T47D (cell line): ENCODE measurements around the gene TMEM191C.
"Not testable (repeated sequence)": the region's sequence is repeated elsewhere in the genome, so short reads cannot be mapped to it uniquely, and the experiment has no call there.

Source experiments
- DNase-seq, 2 experiments: peaks; one replicate each; pipeline versions ENCODE4 v3.0.0 to v3.0.0-alpha.2; 2011 to 2012; ENCODE audit warnings: low read depth in 1 of 2, low spot score in 1 of 2
- in situ Hi-C: cut with HindIII; loops from 2 replicates; pipeline ENCODE4 v1.10.0; 2016; ENCODE audit warnings: low sequenced_read_pairs, low pct_unique_long_range_greater_than_20kb

Gene TMEM191C

GRCh38 chr22:21467337-21468193 lies at the start of gene TMEM191C:
TSS of gene TMEM191C (plus strand) at chr22:21467387. CDS start at chr22:21467460, 73 bp downstream.
- in situ Hi-C loops = not testable (repeated sequence)

DNA sequence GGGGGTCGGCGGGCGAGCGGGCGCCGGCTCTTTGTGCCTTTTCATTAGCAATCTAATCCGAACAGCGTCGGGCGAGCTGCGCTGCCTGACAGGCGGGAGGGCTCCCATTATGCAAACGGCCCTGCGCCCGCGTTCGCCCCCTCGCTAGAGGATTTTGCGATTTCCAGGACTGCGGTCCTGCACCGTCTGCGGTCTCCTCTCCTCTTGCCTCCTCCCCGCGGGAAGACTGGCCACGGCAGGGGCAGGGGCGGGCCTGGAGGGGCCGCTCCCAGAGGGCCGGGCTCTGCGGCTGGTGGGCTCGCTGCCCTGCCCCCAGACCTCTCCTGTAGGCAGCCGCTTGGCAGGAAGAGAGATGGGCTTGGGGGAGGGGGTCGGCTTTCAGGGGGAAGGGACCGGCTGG lies 49.3 kb upstream of the TMEM191C start:
- in situ Hi-C loops, DNase-seq: not testable (repeated sequence)

More at GRCh38 chr22:21467337-21468193, at the start of gene TMEM191C:
- not testable (repeated sequence) for DNase-seq

GRCh38 chr22:21418974-21419638 lies 48.1 kb upstream of the TMEM191C start:
- DNase-seq, in situ Hi-C loops: not testable (repeated sequence)

DNA sequence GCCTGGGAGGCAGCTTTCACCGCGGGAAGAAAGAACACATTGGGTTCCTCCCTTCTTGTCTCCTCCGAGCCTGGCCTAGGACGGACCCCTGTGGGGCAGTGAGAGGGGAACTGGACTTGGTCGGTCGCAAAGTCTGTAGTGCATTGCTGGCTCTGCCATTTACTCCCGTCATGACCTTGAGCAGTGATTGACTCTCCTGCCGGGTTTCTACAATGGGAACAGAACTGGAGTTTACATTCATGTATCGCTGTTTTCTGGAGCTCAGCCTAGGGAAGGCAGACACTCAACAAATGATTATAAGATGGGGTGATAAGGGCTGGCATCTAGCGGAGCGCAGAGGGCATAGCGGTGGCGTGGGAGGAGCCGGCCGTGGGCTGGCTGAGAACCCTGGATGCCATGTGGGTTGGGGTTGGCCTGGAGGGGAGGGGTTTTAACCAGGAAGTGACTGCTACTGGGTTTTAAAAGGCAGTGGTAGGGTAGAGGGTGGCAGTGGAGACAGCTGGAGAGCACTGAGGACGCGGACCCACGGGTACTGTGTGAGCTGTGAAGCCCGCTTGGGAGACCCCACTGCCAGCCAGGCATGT lies 46.9 kb upstream of the TMEM191C start:
- in situ Hi-C loops, DNase-seq: not testable (repeated sequence)

GRCh38 chr22:21424084-21424709 lies 43.0 kb upstream of the TMEM191C start:
- DNase-seq, in situ Hi-C loops: not testable (repeated sequence)

- DNase-seq, in situ Hi-C loops: not testable (repeated sequence)
These were observed 32.6 kb upstream of the TMEM191C start for GRCh38 chr22:21434378-21435233.

DNA sequence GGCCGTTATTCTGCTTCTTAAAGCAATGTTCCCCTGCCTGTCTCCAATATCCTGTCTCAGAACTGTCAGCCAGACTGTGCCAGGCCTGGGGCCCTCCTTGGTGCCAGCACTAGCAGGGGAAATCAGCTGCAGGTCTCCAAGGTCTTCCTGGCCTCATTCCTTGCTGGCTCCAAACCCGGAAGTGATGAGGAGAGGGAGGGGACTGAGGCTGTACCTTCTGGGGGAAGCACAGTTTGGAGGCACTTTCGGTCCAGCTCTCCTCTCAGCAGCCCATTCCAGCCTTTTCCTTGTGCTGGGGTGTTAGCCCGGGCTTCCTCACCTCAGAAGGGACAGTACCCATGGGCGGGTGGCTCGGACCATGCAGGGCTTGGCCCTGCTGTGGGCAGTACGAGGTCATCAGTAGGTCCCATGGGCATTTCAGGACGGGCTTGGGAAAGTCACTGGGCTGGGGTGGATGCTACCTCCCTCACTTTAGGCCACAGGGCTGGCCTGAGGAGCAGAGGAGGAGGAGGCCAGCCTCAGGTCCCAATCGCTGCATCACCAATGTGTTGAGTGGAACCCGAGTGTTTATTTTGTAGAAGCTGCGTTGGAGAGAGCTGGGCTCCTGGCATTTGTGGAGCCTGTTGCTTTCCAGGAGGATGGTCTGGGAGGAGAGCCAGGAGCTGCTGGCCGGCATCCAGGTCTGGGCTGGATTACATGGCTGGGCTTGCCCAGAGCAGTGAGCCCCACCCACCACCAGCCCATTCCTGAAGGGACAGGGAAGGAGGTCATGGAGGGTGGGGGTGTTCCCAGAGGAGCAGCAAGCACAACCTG lies 31.0 kb upstream of the TMEM191C start:
- in situ Hi-C loops, DNase-seq: not testable (repeated sequence)

GRCh38 chr22:21438013-21438412 lies 29.2 kb upstream of the TMEM191C start:
- DNase-seq, in situ Hi-C loops: not testable (repeated sequence)

- DNase-seq, in situ Hi-C loops: not testable (repeated sequence)
These were observed 27.1 kb upstream of the TMEM191C start for GRCh38 chr22:21440018-21440636.

GRCh38 chr22:21440676-21441075 lies 26.5 kb upstream of the TMEM191C start:
- DNase-seq, in situ Hi-C loops: not testable (repeated sequence)

- DNase-seq, in situ Hi-C loops: not testable (repeated sequence)
These were observed 26.0 kb upstream of the TMEM191C start for GRCh38 chr22:21441170-21441569.

DNA sequence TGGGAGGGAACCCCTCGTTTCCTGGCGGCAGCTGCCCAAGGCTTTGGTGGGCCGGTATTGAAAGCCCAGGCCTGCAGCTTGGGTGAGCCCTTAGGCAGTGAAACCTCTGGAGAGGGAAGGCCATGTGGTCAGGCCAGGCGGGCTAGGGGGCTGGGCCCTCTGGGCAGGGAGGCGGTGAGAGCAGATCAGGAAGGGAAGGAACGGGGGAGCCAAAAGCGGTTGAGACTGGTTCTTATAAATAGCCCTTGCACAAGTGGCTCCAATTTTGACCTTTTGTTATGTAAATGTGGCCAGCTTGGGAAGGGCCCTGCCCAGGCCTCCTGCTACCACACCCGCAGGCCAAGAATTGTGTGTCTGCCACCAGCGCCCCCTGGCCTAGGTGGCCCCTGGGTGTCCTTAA lies 25.1 kb upstream of the TMEM191C start:
- DNase-seq, in situ Hi-C loops: not testable (repeated sequence)

- DNase-seq, in situ Hi-C loops: not testable (repeated sequence)
These were observed 24.5 kb upstream of the TMEM191C start for GRCh38 chr22:21442646-21443045.
